Islet of Langerhans (tissue), 1 donor: ENCODE results near the gene PTPN13.

Experiments
- FAIRE-seq: peaks from one replicate; lab custom pipeline; 2011; peaks lifted over from hg19 to GRCh38; lab: Jason Lieb, UNC

Gene PTPN13

GRCh38 chr4:86593688-86594558 is at the start of gene PTPN13:
Gene PTPN13, plus strand, starts transcription at chr4:86594315. Its CDS starts 40,942 bp downstream, at chr4:86635257.
- FAIRE-seq, result peak; percentile 68

- FAIRE-seq, result no peak
These were observed 47.0 kb upstream of the PTPN13 start for GRCh38 chr4:86547140-86547539.

- no peak for FAIRE-seq
These were observed 44.8 kb upstream of the PTPN13 start for GRCh38 chr4:86549163-86549788.

- no peak for FAIRE-seq
These were observed 42.7 kb upstream of the PTPN13 start for GRCh38 chr4:86551387-86551786.

GRCh38 chr4:86554646-86555045 is 39.5 kb upstream of the PTPN13 start:
- no peak for FAIRE-seq

- FAIRE-seq, result peak; percentile 92
These were observed 37.2 kb upstream of the PTPN13 start for GRCh38 chr4:86556791-86557415.

GRCh38 chr4:86557526-86557925 is 36.6 kb upstream of the PTPN13 start:
- peak; percentile 74 for FAIRE-seq

- no peak for FAIRE-seq
These were observed 35.9 kb upstream of the PTPN13 start for GRCh38 chr4:86558258-86558657.

GRCh38 chr4:86558797-86559196 is 35.3 kb upstream of the PTPN13 start:
- FAIRE-seq, result no peak

- peak; percentile 24 for FAIRE-seq
These were observed 33.7 kb upstream of the PTPN13 start for GRCh38 chr4:86560447-86560846.

GRCh38 chr4:86561256-86561655 is 32.9 kb upstream of the PTPN13 start:
- FAIRE-seq, result no peak

GRCh38 chr4:86563416-86563815 is 30.7 kb upstream of the PTPN13 start:
- FAIRE-seq, result no peak

GRCh38 chr4:86564795-86565194 is 29.3 kb upstream of the PTPN13 start:
- no peak for FAIRE-seq

- no peak for FAIRE-seq
These were observed 28.5 kb upstream of the PTPN13 start for GRCh38 chr4:86565651-86566050.

GRCh38 chr4:86569103-86569870 is 24.8 kb upstream of the PTPN13 start:
- FAIRE-seq, result no peak

GRCh38 chr4:86579941-86580340 is 14.2 kb upstream of the PTPN13 start:
- FAIRE-seq, result no peak

GRCh38 chr4:86582410-86582809 is 11.7 kb upstream of the PTPN13 start:
- FAIRE-seq, result peak; percentile 99

- no peak for FAIRE-seq
These were observed 7.9 kb upstream of the PTPN13 start for GRCh38 chr4:86586160-86586572.

- no peak for FAIRE-seq
These were observed 7.3 kb upstream of the PTPN13 start for GRCh38 chr4:86586626-86587380.

- FAIRE-seq, result no peak
These were observed 6.6 kb upstream of the PTPN13 start for GRCh38 chr4:86587381-86588140.
